Activated naive CD4-positive, alpha-beta T cell treated with anti-CD3 and anti-CD28 coated beads for 36 hours (primary cell): ENCODE data around the gene ISCA2. TPM values are rescaled to one million over a fixed set of nuclear protein-coding genes. Genes with fewer than 3 reads are reported as not detected.
A peak's percentile ranks its signal among the peaks of the same experiment; 100 is the strongest.
"Not testable (repeated sequence)": the region's sequence is repeated elsewhere in the genome, so short reads cannot be mapped to it uniquely, and the experiment has no call there.

Experiments
- CTCF ChIA-PET: fragments of 350-600 bp; sonication (Branson Sonifier 250); formaldehyde crosslinking; loops from one replicate; lab custom pipeline; 2021; ENCODE audit warnings: antibody characterized with exemption; lab: Charles Lee
- DNase-seq: peaks from one replicate; pipeline ENCODE4 v3.0.0-alpha.2; 2020
- H3K27ac Mint-ChIP-seq: one replicate; pipeline ENCODE4 v1.8.0; 2021; ENCODE audit warnings: mild to moderate bottlenecking, mixed read lengths
- H3K27me3 Mint-ChIP-seq: one replicate; pipeline ENCODE4 v1.8.0; 2021; ENCODE audit warnings: low read depth, mixed read lengths
- H3K36me3 Mint-ChIP-seq: one replicate; pipeline ENCODE4 v1.8.0; 2021; ENCODE audit warnings: low read depth, mixed read lengths
- H3K4me1 Mint-ChIP-seq: one replicate; pipeline ENCODE4 v1.8.0; 2021; ENCODE audit warnings: low read depth, mixed read lengths
- H3K4me3 Mint-ChIP-seq: one replicate; pipeline ENCODE4 v1.8.0; 2021; ENCODE audit warnings: mild to moderate bottlenecking, moderate library complexity, mixed read lengths
- H3K9me3 Mint-ChIP-seq: one replicate; pipeline ENCODE4 v1.8.0; 2021; ENCODE audit warnings: mixed read lengths
- intact Hi-C: fragments of 100-400 bp; cut with micrococcal nuclease; formaldehyde crosslinking; loops from one replicate; pipeline ENCODE4 v1.15.1; 2023
- total RNA-seq, 2 experiments: library from RNA; stranded (reverse); gene quantifications; one replicate each; pipeline ENCODE4 v1.2.3, GENCODE V29; 2021

Gene ISCA2, protein sequence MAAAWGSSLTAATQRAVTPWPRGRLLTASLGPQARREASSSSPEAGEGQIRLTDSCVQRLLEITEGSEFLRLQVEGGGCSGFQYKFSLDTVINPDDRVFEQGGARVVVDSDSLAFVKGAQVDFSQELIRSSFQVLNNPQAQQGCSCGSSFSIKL
- total RNA-seq = 10 to 100 TPM; 27.7 to 30.9 TPM

- Mint-ChIP-seq H3K27me3 (no peaks in the 10 kb centered on the region), H3K36me3 (no peaks in the 10 kb centered on the region), H3K9me3 (no peaks in the 10 kb centered on the region), H3K4me3 (no peak within 1 kb of the TSS), H3K27ac (peak within 1 kb of the TSS; percentile 86), H3K4me1 (peaks cover 25% of the 10 kb centered on the region)
- peak; percentile 100 for DNase-seq
- CTCF ChIA-PET = interaction anchor here (0.6 to 1.3 kb wide), 4 partner anchors 8 to 152 kb away, joined by 3 read pairs; no protein-coding TSS in a partner anchor
- intact Hi-C loops = loop anchor here (1.0 to 5.0 kb wide), 10 partner anchors 87 to 607 kb away; partner anchors contain the start of genes ALDH6A1, DLST, LIN52 and LTBP2
Observed at GRCh38 chr14:74493343-74494261, at the start of gene ISCA2. Gene ISCA2, plus strand, starts transcription at chr14:74493765. Its CDS starts 10 bp downstream, at chr14:74493775.

GRCh38 chr14:74444866-74445265 is 48.7 kb upstream of the ISCA2 start:
- intact Hi-C loops = no loop called here
- CTCF ChIA-PET = interaction anchor here (0.6 kb wide), 1 partner anchor 366 kb away, joined by 4 read pairs; no protein-coding TSS in a partner anchor
- H3K27ac Mint-ChIP-seq = no peak overlapping the region

GRCh38 chr14:74454397-74454796 is 39.2 kb upstream of the ISCA2 start:
- H3K4me1 Mint-ChIP-seq, DNase-seq, H3K4me3 Mint-ChIP-seq, H3K27me3 Mint-ChIP-seq, H3K9me3 Mint-ChIP-seq, intact Hi-C loops, H3K27ac Mint-ChIP-seq, H3K36me3 Mint-ChIP-seq: not testable (repeated sequence)
- CTCF ChIA-PET = interaction anchor here (1.3 kb wide), 1 partner anchor 73 kb away, joined by 4 read pairs; no protein-coding TSS in a partner anchor

More at GRCh38 chr14:74444866-74445265, 48.7 kb upstream of the ISCA2 start:
- DNase-seq = no peak
- H3K4me3 Mint-ChIP-seq = no peak overlapping the region
- H3K27me3 Mint-ChIP-seq = peaks cover 2% of the 10 kb centered on the region
- H3K36me3 Mint-ChIP-seq = no peaks in the 10 kb centered on the region
- no peaks in the 10 kb centered on the region for H3K9me3 Mint-ChIP-seq
- no peaks in the 10 kb centered on the region for H3K4me1 Mint-ChIP-seq

- CTCF ChIA-PET = no interaction called here
- Mint-ChIP-seq H3K4me1 (no peaks in the 10 kb centered on the region), H3K27ac (no peak overlapping the region), H3K36me3 (no peaks in the 10 kb centered on the region), H3K4me3 (no peak overlapping the region), H3K27me3 (peaks cover 5% of the 10 kb centered on the region), H3K9me3 (peaks cover 2% of the 10 kb centered on the region)
- intact Hi-C loops = no loop called here
- no peak for DNase-seq
Observed at GRCh38 chr14:74456684-74457564, 36.6 kb upstream of the ISCA2 start.

- no peaks in the 10 kb centered on the region for H3K36me3 Mint-ChIP-seq
- CTCF ChIA-PET = no interaction called here
- no peak overlapping the region for H3K4me3 Mint-ChIP-seq
- peaks cover 2% of the 10 kb centered on the region for H3K9me3 Mint-ChIP-seq
- no peak overlapping the region for H3K27ac Mint-ChIP-seq
- no peak for DNase-seq
- peaks cover 5% of the 10 kb centered on the region for H3K27me3 Mint-ChIP-seq
- intact Hi-C loops = no loop called here
- no peaks in the 10 kb centered on the region for H3K4me1 Mint-ChIP-seq
Observed at GRCh38 chr14:74457565-74457895, 36.0 kb upstream of the ISCA2 start.

- Mint-ChIP-seq H3K27ac (no peak overlapping the region), H3K4me1 (no peaks in the 10 kb centered on the region), H3K4me3 (no peak overlapping the region), H3K27me3 (peaks cover 5% of the 10 kb centered on the region), H3K9me3 (peaks cover 2% of the 10 kb centered on the region), H3K36me3 (no peaks in the 10 kb centered on the region)
- CTCF ChIA-PET = interaction anchor here (0.8 kb wide), 1 partner anchor 9 kb away, joined by 3 read pairs; no protein-coding TSS in a partner anchor
- intact Hi-C loops = no loop called here
- peak; percentile 51 for DNase-seq
Observed at GRCh38 chr14:74459289-74459946, 34.1 kb upstream of the ISCA2 start.

DNA sequence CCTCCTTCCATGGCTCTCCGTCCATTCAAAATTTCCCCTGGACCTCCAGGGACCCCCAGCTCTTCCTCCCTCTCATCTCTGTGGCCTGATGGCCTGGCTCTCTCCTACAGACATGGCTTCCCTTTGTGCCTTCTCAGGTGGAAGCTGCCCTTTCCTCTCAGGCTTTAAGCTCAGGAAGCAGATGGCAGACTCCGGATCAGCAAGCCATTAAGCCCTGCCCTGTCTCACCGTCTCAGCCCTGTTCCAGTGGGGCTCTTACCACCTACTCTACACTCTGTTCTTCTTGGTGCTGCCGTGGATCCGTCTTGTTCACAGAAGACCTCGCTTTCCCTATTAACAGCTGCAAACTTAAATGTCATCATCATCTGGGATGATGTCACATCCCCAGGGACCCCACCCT is 33.6 kb upstream of the ISCA2 start:
- H3K27me3 Mint-ChIP-seq = peaks cover 5% of the 10 kb centered on the region
- CTCF ChIA-PET = no interaction called here
- no peaks in the 10 kb centered on the region for H3K4me1 Mint-ChIP-seq
- intact Hi-C loops = no loop called here
- no peaks in the 10 kb centered on the region for H3K9me3 Mint-ChIP-seq
- no peaks in the 10 kb centered on the region for H3K36me3 Mint-ChIP-seq
- no peak overlapping the region for H3K27ac Mint-ChIP-seq
- DNase-seq = no peak
- H3K4me3 Mint-ChIP-seq = no peak overlapping the region

GRCh38 chr14:74462993-74463392 is 30.6 kb upstream of the ISCA2 start:
- no peak overlapping the region for H3K4me3 Mint-ChIP-seq
- H3K9me3 Mint-ChIP-seq = no peaks in the 10 kb centered on the region
- no peak overlapping the region for H3K27ac Mint-ChIP-seq
- H3K36me3 Mint-ChIP-seq = no peaks in the 10 kb centered on the region
- CTCF ChIA-PET = no interaction called here
- intact Hi-C loops = no loop called here
- DNase-seq = no peak
- peaks cover 5% of the 10 kb centered on the region for H3K27me3 Mint-ChIP-seq
- H3K4me1 Mint-ChIP-seq = no peaks in the 10 kb centered on the region

DNA sequence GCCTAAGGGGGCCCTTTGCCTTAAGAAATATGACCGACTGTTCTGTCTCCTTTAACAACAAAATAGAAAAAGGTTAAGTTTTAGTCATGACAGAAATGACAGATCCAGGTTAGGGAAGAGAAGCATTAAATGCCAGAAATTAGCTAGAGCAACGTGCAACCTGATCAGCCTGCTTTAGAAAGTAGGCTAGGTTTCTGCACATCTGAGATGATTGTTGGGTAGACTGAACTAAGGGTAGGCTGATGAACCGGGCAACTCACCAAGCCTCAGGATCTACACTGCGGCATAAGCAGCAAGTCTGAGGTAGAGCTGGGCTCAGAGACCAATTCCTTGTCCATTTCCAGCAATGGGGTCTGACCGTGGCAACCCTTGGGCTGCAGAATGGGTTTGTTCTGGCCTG is 29.9 kb upstream of the ISCA2 start:
- H3K27me3 Mint-ChIP-seq = peaks cover 5% of the 10 kb centered on the region
- no peak for DNase-seq
- H3K4me1 Mint-ChIP-seq = no peaks in the 10 kb centered on the region
- CTCF ChIA-PET = interaction anchor here (1.2 kb wide), 1 partner anchor 207 kb away, joined by 5 read pairs; no protein-coding TSS in a partner anchor
- intact Hi-C loops = no loop called here
- no peak overlapping the region for H3K4me3 Mint-ChIP-seq
- no peak overlapping the region for H3K27ac Mint-ChIP-seq
- H3K9me3 Mint-ChIP-seq = no peaks in the 10 kb centered on the region
- H3K36me3 Mint-ChIP-seq = no peaks in the 10 kb centered on the region

DNA sequence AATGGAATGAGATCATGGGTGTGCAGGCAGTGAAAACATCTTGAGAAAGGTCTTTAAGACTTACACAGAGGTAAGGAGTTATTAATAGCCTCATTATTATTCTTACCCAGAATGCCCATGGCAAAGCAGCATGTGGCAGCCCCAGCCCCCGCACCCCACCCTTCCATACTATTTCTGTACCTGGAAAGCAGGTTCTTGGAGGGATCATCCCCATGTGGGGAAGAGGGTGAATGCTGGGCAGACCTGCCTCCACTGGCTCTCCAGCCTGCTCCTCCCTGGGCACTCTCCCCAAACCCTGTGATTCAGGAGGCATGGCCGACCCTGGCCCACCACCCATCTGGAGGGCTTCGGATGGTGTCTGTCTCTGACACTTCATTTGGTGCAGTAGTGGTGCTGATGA is 28.8 kb upstream of the ISCA2 start:
- intact Hi-C loops = no loop called here
- no peak overlapping the region for H3K4me3 Mint-ChIP-seq
- CTCF ChIA-PET = no interaction called here
- no peaks in the 10 kb centered on the region for H3K9me3 Mint-ChIP-seq
- H3K4me1 Mint-ChIP-seq = no peaks in the 10 kb centered on the region
- no peaks in the 10 kb centered on the region for H3K36me3 Mint-ChIP-seq
- no peak overlapping the region for H3K27ac Mint-ChIP-seq
- no peak for DNase-seq
- peaks cover 5% of the 10 kb centered on the region for H3K27me3 Mint-ChIP-seq

GRCh38 chr14:74465335-74465734 is 28.2 kb upstream of the ISCA2 start:
- no peaks in the 10 kb centered on the region for H3K36me3 Mint-ChIP-seq
- no peaks in the 10 kb centered on the region for H3K9me3 Mint-ChIP-seq
- no peaks in the 10 kb centered on the region for H3K27me3 Mint-ChIP-seq
- CTCF ChIA-PET = interaction anchor here (1.5 kb wide), 1 partner anchor 14 kb away, joined by 3 read pairs; no protein-coding TSS in a partner anchor
- no peaks in the 10 kb centered on the region for H3K4me1 Mint-ChIP-seq
- no peak overlapping the region for H3K4me3 Mint-ChIP-seq
- intact Hi-C loops = no loop called here
- no peak for DNase-seq
- H3K27ac Mint-ChIP-seq = no peak overlapping the region
